ENCODE results near the gene TRAF3IP1.

Gene TRAF3IP1

GRCh38 chr2:238418196-238418998 lies 98.1 kb downstream of the TRAF3IP1 start:
- H3K4me3 Mint-ChIP-seq: no peak overlapping the region
- H3K36me3 Mint-ChIP-seq (ENCODE audit: insufficient read depth): no peaks in the 10 kb centered on the region
- no peaks in the 10 kb centered on the region for H3K4me1 Mint-ChIP-seq
- no peaks in the 10 kb centered on the region for H3K9me3 Mint-ChIP-seq
- H3K27me3 Mint-ChIP-seq: no peaks in the 10 kb centered on the region
- ATAC-seq (replicated peaks; ENCODE audit: extremely low read depth, poor library complexity, severe bottlenecking) (no peak), DNase-seq (ENCODE audit: low spot score in 2 of 2) (no peak)
- peak overlapping the region; percentile 19 for H3K27ac Mint-ChIP-seq (ENCODE audit: low read depth)

DNA sequence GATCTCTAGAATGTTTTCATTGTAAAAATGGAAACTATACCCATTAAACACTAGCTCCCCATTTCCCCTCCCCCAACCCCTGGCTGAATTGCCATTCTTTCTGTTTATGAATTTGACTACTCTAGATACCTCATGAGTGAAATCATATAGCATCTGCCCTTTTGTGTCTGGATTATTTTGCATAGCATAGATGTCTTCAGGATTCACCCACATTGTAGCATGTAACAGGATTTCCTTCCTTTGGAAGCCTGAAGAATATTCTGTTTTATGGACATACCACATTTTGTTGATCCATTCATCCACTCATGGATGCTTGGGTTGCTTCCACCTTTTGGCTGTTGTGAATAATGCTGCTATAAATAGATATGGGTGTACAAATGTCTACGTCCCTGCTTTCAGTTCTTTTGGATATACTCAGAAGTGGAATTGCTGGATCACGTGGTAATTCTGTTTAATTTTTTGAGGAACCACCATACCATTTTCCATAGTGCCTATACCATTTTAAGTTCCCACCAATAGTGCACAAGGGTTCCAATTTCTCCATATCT lies 98.8 kb downstream of the TRAF3IP1 start:
- Mint-ChIP-seq H3K4me3 (no peak overlapping the region), H3K4me1 (no peaks in the 10 kb centered on the region), H3K27ac (ENCODE audit: low read depth) (no peak overlapping the region), H3K27me3 (no peaks in the 10 kb centered on the region), H3K36me3 (ENCODE audit: insufficient read depth) (no peaks in the 10 kb centered on the region), H3K9me3 (no peaks in the 10 kb centered on the region)
- ATAC-seq (replicated peaks; ENCODE audit: extremely low read depth, poor library complexity, severe bottlenecking) (no peak), DNase-seq (ENCODE audit: low spot score in 2 of 2) (no peak)

DNA sequence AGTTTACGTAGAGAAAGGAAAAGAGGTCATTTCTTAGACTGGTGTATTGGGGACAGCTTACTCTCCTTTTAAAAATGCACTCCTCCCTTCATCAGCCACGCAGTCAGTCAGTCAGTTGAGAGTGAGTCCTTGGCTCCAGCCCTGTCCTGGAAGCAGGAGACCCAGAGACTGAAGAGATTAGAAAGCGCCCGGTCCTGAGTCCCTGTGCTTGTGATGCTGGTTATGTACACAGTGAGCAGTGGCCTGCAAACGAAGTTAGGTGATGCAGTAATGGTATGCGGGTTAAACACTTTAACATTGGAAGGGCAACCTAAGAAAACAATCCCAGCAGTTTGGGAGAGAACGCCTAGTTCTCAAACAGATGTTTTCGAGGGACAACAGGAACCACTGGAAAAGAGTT lies 100.1 kb downstream of the TRAF3IP1 start:
- H3K4me1 Mint-ChIP-seq: peaks cover 2% of the 10 kb centered on the region
- no peak overlapping the region for H3K27ac Mint-ChIP-seq (ENCODE audit: low read depth)
- H3K27me3 Mint-ChIP-seq: no peaks in the 10 kb centered on the region
- DNase-seq (ENCODE audit: low spot score in 2 of 2) (no peak), ATAC-seq (replicated peaks; ENCODE audit: extremely low read depth, poor library complexity, severe bottlenecking) (no peak)
- no peaks in the 10 kb centered on the region for H3K9me3 Mint-ChIP-seq
- no peak overlapping the region for H3K4me3 Mint-ChIP-seq
- no peaks in the 10 kb centered on the region for H3K36me3 Mint-ChIP-seq (ENCODE audit: insufficient read depth)

DNA sequence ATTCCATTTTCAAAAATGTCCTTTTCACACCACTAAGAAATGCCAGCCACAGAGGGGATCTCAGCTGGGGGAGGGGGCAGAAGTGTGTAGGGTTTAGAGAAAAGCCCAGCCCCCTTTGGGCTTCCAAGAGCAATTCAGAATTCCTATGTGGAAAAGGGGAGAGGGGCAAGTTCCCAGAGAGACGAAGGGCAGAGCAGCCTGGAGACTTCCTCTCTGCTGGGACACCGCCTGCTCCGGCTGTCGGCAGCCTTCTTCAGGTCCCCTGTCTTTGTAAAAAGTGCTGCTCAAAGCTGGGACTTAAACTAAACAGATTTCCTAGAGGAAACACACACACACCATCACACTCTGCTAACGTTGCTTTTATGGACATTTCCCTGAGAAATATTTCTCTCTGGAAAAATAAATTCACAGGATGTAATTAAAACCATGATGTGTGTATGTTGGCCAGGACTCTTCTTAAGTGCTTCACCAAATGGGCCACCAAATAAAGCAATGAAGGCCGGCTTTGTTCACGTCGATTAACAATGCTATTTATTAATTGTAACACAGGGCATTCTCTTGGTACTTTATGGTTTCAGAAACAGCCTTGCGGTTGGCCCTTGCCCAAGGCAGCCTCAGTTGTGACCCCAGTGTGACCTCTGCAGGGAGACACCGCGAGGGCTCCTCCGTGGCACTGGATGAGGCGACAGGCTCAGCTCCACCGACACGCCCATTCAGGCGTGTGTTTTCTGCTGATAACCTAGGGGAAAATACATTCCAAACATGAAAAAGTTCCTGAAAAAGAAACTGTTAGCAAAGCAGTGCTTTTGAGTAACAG lies 100.8 kb downstream of the TRAF3IP1 start:
- peaks cover 1% of the 10 kb centered on the region for H3K36me3 Mint-ChIP-seq (ENCODE audit: insufficient read depth)
- DNase-seq (ENCODE audit: low spot score in 2 of 2) (no peak), ATAC-seq (replicated peaks; ENCODE audit: extremely low read depth, poor library complexity, severe bottlenecking) (no peak)
- H3K27ac Mint-ChIP-seq (ENCODE audit: low read depth): no peak overlapping the region
- H3K4me3 Mint-ChIP-seq: no peak overlapping the region
- no peaks in the 10 kb centered on the region for H3K9me3 Mint-ChIP-seq
- peaks cover 7% of the 10 kb centered on the region for H3K4me1 Mint-ChIP-seq
- H3K27me3 Mint-ChIP-seq: no peaks in the 10 kb centered on the region

DNA sequence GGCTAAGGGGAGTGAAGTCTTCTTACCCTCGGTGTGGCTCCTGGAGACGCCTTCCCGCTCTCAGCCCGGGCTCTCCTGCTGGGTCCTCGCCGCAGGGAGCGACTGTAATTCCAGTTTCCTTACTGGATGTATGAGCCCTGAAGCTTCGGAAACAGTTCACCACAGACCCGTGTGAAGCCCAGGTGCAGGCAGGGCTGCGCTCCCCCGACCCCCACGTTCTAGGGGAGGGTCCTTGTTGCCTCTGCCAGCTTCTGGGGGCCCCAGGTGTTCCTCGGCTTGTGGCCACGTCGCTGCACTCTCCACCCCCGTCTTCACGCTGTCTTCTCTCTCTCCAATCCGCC lies 101.3 kb downstream of the TRAF3IP1 start:
- no peak overlapping the region for H3K27ac Mint-ChIP-seq (ENCODE audit: low read depth)
- no peaks in the 10 kb centered on the region for H3K9me3 Mint-ChIP-seq
- H3K4me1 Mint-ChIP-seq: peaks cover 11% of the 10 kb centered on the region
- peaks cover 4% of the 10 kb centered on the region for H3K36me3 Mint-ChIP-seq (ENCODE audit: insufficient read depth)
- ATAC-seq (replicated peaks; ENCODE audit: extremely low read depth, poor library complexity, severe bottlenecking): no peak
- no peaks in the 10 kb centered on the region for H3K27me3 Mint-ChIP-seq
- no peak for DNase-seq (ENCODE audit: low spot score in 2 of 2)
- no peak overlapping the region for H3K4me3 Mint-ChIP-seq

GRCh38 chr2:238422285-238422684 lies 102.0 kb downstream of the TRAF3IP1 start:
- ATAC-seq (replicated peaks; ENCODE audit: extremely low read depth, poor library complexity, severe bottlenecking) (no peak), DNase-seq (ENCODE audit: low spot score in 2 of 2) (no peak)
- H3K27me3 Mint-ChIP-seq: no peaks in the 10 kb centered on the region
- peaks cover 11% of the 10 kb centered on the region for H3K4me1 Mint-ChIP-seq
- H3K27ac Mint-ChIP-seq (ENCODE audit: low read depth): no peak overlapping the region
- H3K36me3 Mint-ChIP-seq (ENCODE audit: insufficient read depth): peaks cover 4% of the 10 kb centered on the region
- no peak overlapping the region for H3K4me3 Mint-ChIP-seq
- no peaks in the 10 kb centered on the region for H3K9me3 Mint-ChIP-seq

DNA sequence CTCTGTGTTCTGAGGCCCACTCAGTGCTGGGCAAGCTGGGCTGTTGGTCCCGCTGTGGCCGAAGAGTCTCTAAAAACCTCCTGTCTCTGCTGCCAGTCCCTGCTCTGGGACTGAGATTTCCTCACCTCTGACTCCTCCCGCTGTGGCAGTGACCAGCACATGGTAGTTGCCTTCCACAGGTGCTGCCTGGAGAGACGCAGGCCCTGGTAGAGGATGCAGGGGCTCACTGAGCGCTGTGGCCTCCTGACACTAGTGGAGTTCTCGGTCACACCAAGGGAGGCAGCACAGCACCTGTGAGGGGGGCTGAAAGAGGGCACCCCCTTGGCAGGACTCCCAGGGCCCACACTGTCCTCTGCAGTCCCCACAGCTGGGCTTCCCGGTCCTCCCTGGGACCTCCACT lies 102.6 kb downstream of the TRAF3IP1 start:
- DNase-seq (ENCODE audit: low spot score in 2 of 2): no peak
- no peak for ATAC-seq (replicated peaks; ENCODE audit: extremely low read depth, poor library complexity, severe bottlenecking)
- H3K27ac Mint-ChIP-seq (ENCODE audit: low read depth): no peak overlapping the region
- H3K36me3 Mint-ChIP-seq (ENCODE audit: insufficient read depth): peaks cover 9% of the 10 kb centered on the region
- no peaks in the 10 kb centered on the region for H3K9me3 Mint-ChIP-seq
- H3K4me1 Mint-ChIP-seq: peaks cover 18% of the 10 kb centered on the region
- no peaks in the 10 kb centered on the region for H3K27me3 Mint-ChIP-seq
- H3K4me3 Mint-ChIP-seq: no peak overlapping the region

DNA sequence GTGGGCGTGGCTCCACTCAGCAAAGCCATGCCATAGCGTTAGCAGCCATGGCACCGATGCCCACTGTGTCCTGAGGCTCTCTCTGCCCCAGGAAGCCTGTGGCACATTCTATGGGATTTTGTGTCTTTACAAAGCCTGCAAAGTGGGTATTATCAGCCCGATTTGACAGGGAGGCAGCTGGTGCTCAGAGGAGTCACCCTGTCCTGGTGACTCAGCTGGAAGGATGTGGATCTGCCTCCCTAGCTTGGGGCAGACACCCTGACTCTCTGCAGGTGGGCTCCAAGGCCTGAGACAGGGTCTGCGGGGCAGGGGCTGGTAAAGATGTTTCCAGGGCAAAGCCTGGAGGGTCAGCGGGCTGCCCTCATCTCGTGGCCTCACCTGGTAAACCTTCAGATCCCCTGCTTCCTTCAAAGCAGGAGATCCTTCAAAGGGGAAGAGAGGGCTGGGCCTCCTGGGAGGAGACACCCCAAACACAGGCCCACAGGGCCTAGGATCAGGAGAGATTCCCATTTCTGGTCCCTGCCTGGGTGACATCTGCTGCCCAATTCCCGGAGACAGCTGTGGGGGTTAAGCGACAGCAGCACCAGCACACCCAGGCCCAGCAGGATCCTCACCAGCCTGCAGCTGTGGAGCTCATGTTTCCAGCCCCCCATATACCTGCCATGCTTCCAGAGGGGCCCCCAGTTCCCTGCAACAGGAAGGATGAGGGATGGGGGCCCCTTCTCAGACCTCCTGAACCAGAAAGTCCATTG lies 103.4 kb downstream of the TRAF3IP1 start:
- Mint-ChIP-seq H3K4me1 (peaks cover 26% of the 10 kb centered on the region), H3K9me3 (no peaks in the 10 kb centered on the region), H3K27me3 (no peaks in the 10 kb centered on the region), H3K27ac (ENCODE audit: low read depth) (no peak overlapping the region), H3K36me3 (ENCODE audit: insufficient read depth) (peaks cover 12% of the 10 kb centered on the region), H3K4me3 (no peak overlapping the region)
- ATAC-seq (replicated peaks; ENCODE audit: extremely low read depth, poor library complexity, severe bottlenecking) (no peak), DNase-seq (ENCODE audit: low spot score in 2 of 2) (no peak)

GRCh38 chr2:238424313-238424700 lies 104.0 kb downstream of the TRAF3IP1 start:
- ATAC-seq (replicated peaks; ENCODE audit: extremely low read depth, poor library complexity, severe bottlenecking) (no peak), DNase-seq (ENCODE audit: low spot score in 2 of 2) (no peak)
- H3K4me1 Mint-ChIP-seq: peaks cover 29% of the 10 kb centered on the region
- H3K4me3 Mint-ChIP-seq: no peak overlapping the region
- H3K9me3 Mint-ChIP-seq: no peaks in the 10 kb centered on the region
- H3K36me3 Mint-ChIP-seq (ENCODE audit: insufficient read depth): peaks cover 12% of the 10 kb centered on the region
- H3K27ac Mint-ChIP-seq (ENCODE audit: low read depth): no peak overlapping the region
- no peaks in the 10 kb centered on the region for H3K27me3 Mint-ChIP-seq

- ATAC-seq (replicated peaks; ENCODE audit: extremely low read depth, poor library complexity, severe bottlenecking): no peak
- DNase-seq (ENCODE audit: low spot score in 2 of 2): no peak
- H3K27ac Mint-ChIP-seq (ENCODE audit: low read depth): no peak overlapping the region
- H3K4me1 Mint-ChIP-seq: peaks cover 41% of the 10 kb centered on the region
- H3K36me3 Mint-ChIP-seq (ENCODE audit: insufficient read depth): peaks cover 14% of the 10 kb centered on the region
- H3K9me3 Mint-ChIP-seq: no peaks in the 10 kb centered on the region
- peak overlapping the region; percentile 87 for H3K4me3 Mint-ChIP-seq
- H3K27me3 Mint-ChIP-seq: no peaks in the 10 kb centered on the region
These were observed 105.2 kb downstream of the TRAF3IP1 start for GRCh38 chr2:238425505-238425978.

DNA sequence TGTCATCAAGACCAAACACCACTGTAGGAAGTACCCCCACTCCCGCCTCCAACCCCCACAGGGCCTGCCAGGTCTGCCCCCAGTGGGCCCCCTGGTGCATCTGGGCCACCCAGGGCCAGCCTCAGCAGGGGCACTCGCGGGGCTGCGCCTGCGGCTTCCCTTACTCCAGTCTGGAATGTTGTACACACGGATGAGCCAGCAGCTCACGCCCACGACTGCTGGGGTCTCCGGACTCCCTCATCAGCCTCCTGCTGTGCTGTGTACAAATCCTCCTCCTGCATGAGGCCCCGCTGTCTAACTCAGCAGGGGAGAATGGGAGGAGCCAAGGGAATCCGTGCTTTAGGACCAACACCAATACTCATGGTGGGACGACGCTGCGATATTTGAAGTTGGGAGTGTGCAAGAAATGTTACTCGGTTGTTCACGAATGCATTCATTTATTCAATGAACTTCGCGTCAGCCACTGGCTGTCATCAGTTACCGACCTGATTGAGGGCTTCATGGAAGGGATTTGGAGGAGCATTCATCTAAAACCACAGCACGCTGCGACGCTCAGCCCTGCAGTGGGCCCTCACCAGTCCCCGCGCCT lies 105.8 kb downstream of the TRAF3IP1 start:
- Mint-ChIP-seq H3K9me3 (no peaks in the 10 kb centered on the region), H3K27me3 (no peaks in the 10 kb centered on the region), H3K27ac (ENCODE audit: low read depth) (peak overlapping the region; percentile 88), H3K4me3 (peak overlapping the region; percentile 87), H3K4me1 (peaks cover 46% of the 10 kb centered on the region), H3K36me3 (ENCODE audit: insufficient read depth) (peaks cover 14% of the 10 kb centered on the region)
- ATAC-seq (replicated peaks; ENCODE audit: extremely low read depth, poor library complexity, severe bottlenecking) (peak; percentile 8), DNase-seq (ENCODE audit: low spot score in 2 of 2) (no peak)
